GM10266 (cell line): ENCODE measurements around the gene TFE3.

Experiments used
- DNase-seq: peaks from one replicate; pipeline ENCODE4 v3.0.0; 2012; ENCODE audit errors: extremely low spot score
- CTCF ChIP-seq: IDR thresholded peaks from 2 replicates; pipeline ENCODE4 v1.5.1; 2012; ENCODE audit warnings: mild to moderate bottlenecking, low read depth; ENCODE audit not compliant: control insufficient read depth, insufficient read depth; ENCODE audit errors: missing control alignments

Gene TFE3

GRCh38 chrX:49066690-49067089 lies 23.5 kb upstream of the TFE3 start:
- DNase-seq = no peak
- no peak for TF ChIP-seq CTCF

- DNase-seq = no peak
- TF ChIP-seq CTCF = no peak
Observed at GRCh38 chrX:49066278-49066677, 23.1 kb upstream of the TFE3 start.

- no peak for DNase-seq
- no peak for TF ChIP-seq CTCF
Observed at GRCh38 chrX:49064735-49065134, 21.6 kb upstream of the TFE3 start.

GRCh38 chrX:49064303-49064702 lies 21.1 kb upstream of the TFE3 start:
- no peak for TF ChIP-seq CTCF

GRCh38 chrX:49063715-49064114 lies 20.6 kb upstream of the TFE3 start:
- no peak for DNase-seq
- TF ChIP-seq CTCF = no peak

More at GRCh38 chrX:49064303-49064702, 21.1 kb upstream of the TFE3 start:
- no peak for DNase-seq

- DNase-seq = no peak
- no peak for TF ChIP-seq CTCF
Observed at GRCh38 chrX:49061916-49062315, 18.8 kb upstream of the TFE3 start.

- TF ChIP-seq CTCF = no peak
- DNase-seq = no peak
Observed at GRCh38 chrX:49061490-49061889, 18.3 kb upstream of the TFE3 start.
